SW 1271 (cell line): Measurements from ENCODE around the gene ANGEL2.
A peak's percentile ranks its signal among the peaks of the same experiment; 100 is the strongest.

ENCODE experiments used
- DNase-seq, 2 experiments: peaks; one replicate each; lab custom pipeline; 2025; lab: John Stamatoyannopoulos, UW

The ANGEL2 gene

GRCh38 chr1:212951126-212951946 is 64.3 kb downstream of the ANGEL2 start:
- no peak for DNase-seq

GRCh38 chr1:212950243-212951125 is 65.2 kb downstream of the ANGEL2 start, which contains the start of gene VASH2:
Gene VASH2 (plus strand): TSS chr1:212950541. CDS start chr1:212951543, 1,002 bp downstream.
- peak; percentile 42 to 61 for DNase-seq

DNA sequence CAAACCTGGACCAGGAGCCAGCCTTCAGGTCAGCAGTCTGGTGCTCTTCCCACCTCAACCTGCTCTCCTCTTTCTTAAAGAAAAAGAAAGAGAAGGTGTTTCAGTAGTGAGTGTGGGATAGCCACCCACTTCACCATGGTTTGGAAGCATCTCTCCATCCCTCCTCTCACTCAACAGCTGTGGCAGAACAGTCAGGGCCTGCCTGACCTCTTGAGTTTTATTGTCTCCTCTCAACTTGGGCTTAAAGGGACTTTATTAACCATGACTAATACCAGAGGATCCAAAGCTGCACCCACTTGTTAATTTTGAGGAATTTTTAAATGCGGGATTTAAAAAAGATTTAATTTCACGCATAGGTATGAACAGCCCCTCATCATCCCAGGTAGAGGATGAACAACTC is 65.9 kb downstream of the ANGEL2 start:
- no peak for DNase-seq

- DNase-seq = no peak
Observed at GRCh38 chr1:212946872-212947271, 68.8 kb downstream of the ANGEL2 start.

DNA sequence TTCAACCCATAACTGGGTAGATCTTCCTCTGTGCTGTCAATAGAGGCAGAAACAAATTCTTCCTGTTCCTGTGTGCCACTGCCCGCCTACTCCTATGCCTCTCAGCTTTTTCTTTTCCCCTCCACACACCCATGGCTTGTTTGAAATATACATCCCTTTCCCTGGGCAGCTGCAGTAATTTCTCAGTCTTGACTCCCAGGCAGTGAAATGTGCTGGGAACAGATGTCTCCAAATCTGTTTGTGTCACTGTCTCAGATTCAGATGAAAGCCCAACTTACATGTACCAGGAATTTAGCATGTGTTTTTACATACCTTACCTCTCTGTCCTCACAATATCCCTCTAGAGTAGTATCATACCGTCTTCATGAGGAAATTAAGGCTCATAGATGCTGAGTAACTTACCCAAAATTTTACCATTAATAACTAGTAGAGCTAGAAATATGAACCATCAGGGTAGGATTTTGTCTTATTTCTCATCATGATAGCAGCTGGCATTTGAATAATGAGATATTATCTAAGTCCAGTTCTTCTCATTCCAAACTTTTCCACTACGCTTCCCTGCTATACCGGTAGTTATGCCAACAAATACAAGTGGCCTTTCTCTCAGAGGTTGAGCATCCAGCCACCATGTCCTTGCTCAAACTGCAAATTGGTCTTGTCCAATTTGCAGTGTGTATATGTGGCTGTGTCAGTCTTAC is 70.1 kb downstream of the ANGEL2 start:
- DNase-seq = no peak

DNA sequence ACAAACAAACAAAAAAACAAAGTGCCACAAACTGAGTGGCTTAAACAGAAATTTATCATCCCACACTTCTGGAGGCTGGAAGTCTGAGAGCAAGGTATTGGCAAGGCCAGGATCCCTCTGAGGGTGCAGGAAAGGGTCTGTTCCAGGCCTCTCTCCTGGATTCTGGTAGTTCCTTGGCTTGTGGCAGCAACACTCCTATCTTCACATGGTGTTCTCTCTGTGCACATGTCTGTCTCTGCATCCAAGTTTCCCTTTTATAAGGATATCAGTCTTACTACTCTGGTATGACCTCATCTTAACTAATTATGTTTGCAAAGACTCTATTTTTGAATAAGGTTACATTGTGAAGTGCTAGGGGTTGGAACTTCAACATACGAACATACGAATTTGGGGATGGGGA is 70.6 kb downstream of the ANGEL2 start:
- no peak for DNase-seq

DNA sequence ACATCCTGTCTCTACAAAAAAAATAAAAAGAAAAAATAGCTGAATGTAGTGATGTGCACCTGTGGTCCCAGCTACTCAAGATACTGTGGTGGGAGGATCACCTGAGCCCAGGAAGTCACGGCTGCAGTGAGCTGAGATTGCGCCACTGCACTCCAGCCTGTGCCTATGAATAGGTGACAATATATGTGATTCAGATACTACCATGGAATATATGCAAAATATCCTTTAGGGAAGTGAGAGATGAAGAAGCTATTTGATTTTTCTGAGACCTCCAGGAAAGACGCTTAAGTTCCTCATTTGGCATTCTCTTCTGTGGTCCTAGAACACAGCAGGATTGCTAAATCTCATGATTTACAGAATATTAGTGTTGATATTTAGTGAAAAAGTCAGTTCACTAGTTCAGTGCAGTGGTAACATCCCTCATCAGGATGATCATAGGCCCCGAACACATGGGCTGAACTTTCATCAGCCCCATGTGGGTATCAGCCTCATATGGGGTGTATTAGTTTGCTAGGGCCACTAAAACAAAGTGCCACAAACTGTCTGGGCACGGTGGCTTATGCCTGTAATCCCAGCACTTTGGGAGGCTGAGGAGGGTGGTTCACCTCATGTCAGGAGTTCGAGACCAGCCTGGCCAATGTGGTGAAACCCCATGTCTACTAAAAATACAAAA is 71.3 kb downstream of the ANGEL2 start:
- no peak for DNase-seq

DNA sequence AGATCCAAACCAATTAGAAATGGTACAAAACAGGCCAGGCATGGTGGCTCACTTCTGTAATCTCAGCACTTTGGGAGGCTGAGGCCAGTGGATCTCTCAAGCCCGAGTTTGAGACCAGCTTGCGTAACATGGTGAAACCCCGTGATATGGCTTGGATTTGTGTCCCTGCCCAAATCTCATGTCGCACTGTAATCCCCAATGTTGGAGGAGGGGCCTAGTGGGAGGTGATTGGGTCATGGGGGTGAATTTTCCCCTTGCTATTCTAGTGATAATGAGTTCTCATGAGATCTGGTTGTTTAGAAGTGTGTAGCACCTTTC is 72.3 kb downstream of the ANGEL2 start:
- no peak for DNase-seq

DNA sequence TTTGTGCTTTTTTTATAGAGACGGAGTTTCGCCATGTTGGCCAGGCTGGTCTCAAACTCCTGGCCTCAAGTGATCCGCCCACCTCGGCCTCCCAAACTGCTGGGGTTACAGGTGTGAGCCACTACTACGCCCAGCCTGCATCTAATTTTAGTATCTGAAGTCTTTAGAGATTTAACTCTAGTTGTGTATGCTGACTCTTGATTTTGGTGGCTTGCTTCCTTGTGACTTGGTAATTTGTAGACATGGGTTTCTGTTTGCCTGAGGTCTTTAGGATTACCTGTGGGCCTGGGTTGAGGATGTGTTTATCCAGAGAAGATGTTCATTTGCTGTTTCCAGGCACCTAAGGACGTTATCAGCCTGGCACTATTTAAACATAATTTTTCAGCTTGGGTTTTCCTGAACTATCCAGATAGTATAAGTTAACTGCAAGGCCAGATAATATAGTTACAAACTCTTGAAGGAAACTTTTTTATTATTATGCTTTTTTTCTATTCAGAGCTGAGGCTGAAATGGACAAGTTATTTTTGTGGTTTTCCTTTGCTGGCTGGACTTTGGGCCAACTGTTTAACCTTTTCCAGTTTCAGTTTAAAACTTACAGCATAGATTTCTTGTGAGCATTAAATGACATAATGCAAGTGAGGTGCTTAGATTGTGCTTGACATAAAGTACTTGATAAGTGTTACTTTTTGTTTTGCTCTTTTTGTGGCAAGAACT is 72.8 kb downstream of the ANGEL2 start:
- no peak for DNase-seq
